OCI-LY3 (cell line): ENCODE data around the gene TCF21.

Experiments
- H2AFZ ChIP-seq: fragments of 200-600, 300-600 bp; shearing (Covaris generic); 2 replicates; pipeline ENCODE4 v1.6.0; 2014; ENCODE audit warnings: antibody characterized with exemption, low read depth, low read length
- H3K27ac ChIP-seq: fragments of 200-600, 300-600 bp; sonication (generic); 2 replicates; pipeline ENCODE4 v1.5.1; 2014; ENCODE audit warnings: mild to moderate bottlenecking, low read length, moderate library complexity, mixed read lengths
- H3K27me3 ChIP-seq: fragments of 200-600, 300-600 bp; sonication (generic); 2 replicates; pipeline ENCODE4 v1.6.1; 2014; ENCODE audit warnings: low read depth, low read length, mixed read lengths
- H3K36me3 ChIP-seq: fragments of 200-600, 300-600 bp; sonication (generic); replicated peaks from 2 replicates; pipeline ENCODE3; 2014; ENCODE audit warnings: low read depth, low read length, mixed read lengths
- H3K4me1 ChIP-seq: fragments of 300-600, 200-600 bp; sonication (generic); 2 replicates; pipeline ENCODE4 v1.6.1; 2014; ENCODE audit warnings: low read length, mixed read lengths
- H3K4me2 ChIP-seq: fragments of 200-600, 300-600 bp; sonication (generic); 2 replicates; pipeline ENCODE4 v1.6.1; 2014; ENCODE audit warnings: low read length, mixed read lengths
- H3K4me3 ChIP-seq: fragments of 300-600, 200-600 bp; sonication (generic); 2 replicates; pipeline ENCODE4 v1.5.1; 2014; ENCODE audit warnings: antibody characterized with exemption, mild to moderate bottlenecking, low read length, moderate library complexity
- H3K79me2 ChIP-seq: fragments of 300-600, 200-600 bp; shearing (Covaris generic); 2 replicates; pipeline ENCODE4 v1.6.1; 2014; ENCODE audit warnings: mild to moderate bottlenecking, low read length, mixed read lengths
- H3K9ac ChIP-seq: fragments of 300-600, 200-600 bp; shearing (Covaris generic); 2 replicates; pipeline ENCODE4 v1.6.0; 2014; ENCODE audit warnings: mild to moderate bottlenecking, low read length, moderate library complexity
- H3K9me3 ChIP-seq: fragments of 200-600, 300-600 bp; shearing (Covaris generic); 2 replicates; pipeline ENCODE4 v1.6.1; 2014; ENCODE audit warnings: low read length, mixed read lengths; ENCODE audit not compliant: insufficient read depth
- H4K20me1 ChIP-seq: fragments of 200-600, 300-600 bp; sonication (generic); 2 replicates; pipeline ENCODE4 v1.6.1; 2016; ENCODE audit warnings: low read length, mixed read lengths; ENCODE audit not compliant: insufficient read depth
- CTCF ChIP-seq: fragments of 200-600, 300-600 bp; sonication (generic); IDR thresholded peaks from 2 replicates; pipeline ENCODE4 v1.5.1; 2014; ENCODE audit warnings: antibody characterized with exemption, low read length, low read depth
- EZH2phosphoT487 ChIP-seq: fragments of 200-600 bp; shearing (Covaris generic); IDR thresholded peaks from 2 replicates; pipeline ENCODE4 v1.6.1; 2018; ENCODE audit warnings: antibody characterized with exemption, mixed run types, low read depth

Gene TCF21

DNA sequence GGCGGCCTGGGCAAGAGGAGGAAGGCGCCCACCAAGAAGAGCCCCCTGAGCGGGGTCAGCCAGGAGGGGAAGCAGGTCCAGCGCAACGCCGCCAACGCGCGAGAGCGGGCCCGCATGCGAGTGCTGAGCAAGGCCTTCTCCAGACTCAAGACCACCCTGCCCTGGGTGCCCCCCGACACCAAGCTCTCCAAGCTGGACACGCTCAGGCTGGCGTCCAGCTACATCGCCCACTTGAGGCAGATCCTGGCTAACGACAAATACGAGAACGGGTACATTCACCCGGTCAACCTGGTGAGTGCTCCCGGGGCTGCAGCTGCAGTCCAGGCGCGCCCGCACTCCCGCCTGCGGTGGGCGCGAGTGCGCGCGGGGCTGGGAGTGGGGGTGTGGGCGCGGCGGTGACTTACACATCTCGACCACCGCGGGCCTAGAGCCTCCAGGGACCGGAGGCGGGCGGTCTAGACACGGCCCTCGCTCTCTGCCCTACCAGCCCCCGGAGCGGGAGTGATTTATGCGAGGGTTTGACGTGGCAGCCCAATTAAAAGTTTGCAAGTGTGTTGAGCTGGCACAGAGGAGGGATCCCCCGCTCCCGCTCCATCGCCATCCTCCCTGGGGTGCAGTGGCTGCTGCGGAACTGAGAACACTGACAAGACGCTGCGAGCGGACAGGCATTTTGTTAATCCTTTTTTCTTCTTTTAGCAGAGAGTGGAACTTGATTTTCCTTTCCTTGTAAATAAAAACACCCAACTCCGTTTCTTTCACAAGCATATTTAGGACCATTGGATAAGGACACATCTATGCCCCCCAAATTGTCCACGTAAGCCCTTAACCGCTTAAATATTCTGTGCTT, 867 bp downstream of the TCF21 start:
- Histone ChIP-seq H2AFZ (no peak overlapping the region), H3K9me3 (no peaks in the 10 kb centered on the region), H3K27me3 (no peaks in the 10 kb centered on the region), H3K79me2 (no peaks in the 10 kb centered on the region), H4K20me1 (no peaks in the 10 kb centered on the region), H3K27ac (no peak overlapping the region), H3K4me1 (no peaks in the 10 kb centered on the region), H3K36me3 (no peaks in the 10 kb centered on the region), H3K4me2 (no peak overlapping the region), H3K9ac (no peak overlapping the region), H3K4me3 (no peak overlapping the region)
- TF ChIP-seq EZH2phosphoT487 (no peak), CTCF (no peak)

DNA sequence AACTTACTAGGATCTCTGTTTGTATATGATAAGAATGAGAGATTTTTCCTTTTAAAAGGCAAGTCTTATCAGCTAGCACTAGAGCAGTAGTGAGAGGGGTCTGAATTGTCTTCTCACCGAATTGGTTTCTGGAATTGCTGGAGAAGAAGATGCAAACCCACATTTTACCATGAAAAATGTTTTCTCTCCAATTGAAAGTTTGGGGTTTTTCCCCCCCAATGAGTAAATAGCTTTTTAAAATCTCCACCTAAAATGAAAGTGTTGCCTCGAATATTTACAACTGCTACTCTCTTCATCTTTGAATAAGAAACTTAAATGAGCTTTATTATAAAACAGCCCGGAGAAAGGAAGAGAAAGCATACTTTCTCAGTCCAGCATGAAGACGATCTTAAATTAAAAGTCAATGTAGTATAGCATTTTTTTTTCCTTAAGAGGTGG, 1.8 kb downstream of the TCF21 start:
- Histone ChIP-seq H3K4me2 (peak overlapping the region; percentile 97), H3K4me1 (no peaks in the 10 kb centered on the region), H4K20me1 (no peaks in the 10 kb centered on the region), H3K27me3 (no peaks in the 10 kb centered on the region), H2AFZ (peak overlapping the region; percentile 81), H3K79me2 (no peaks in the 10 kb centered on the region), H3K9me3 (no peaks in the 10 kb centered on the region), H3K9ac (peak overlapping the region; percentile 47; the same call in 1 of the 2 replicates), H3K27ac (no peak overlapping the region), H3K36me3 (no peaks in the 10 kb centered on the region), H3K4me3 (peak overlapping the region; percentile 87)
- TF ChIP-seq CTCF: no peak
- no peak for TF ChIP-seq EZH2phosphoT487

GRCh38 chr6:133891149-133891926, 2.4 kb downstream of the TCF21 start:
- Histone ChIP-seq H3K4me3 (peak overlapping the region; percentile 87), H3K4me2 (peak overlapping the region; percentile 97), H3K27me3 (no peaks in the 10 kb centered on the region), H3K4me1 (no peaks in the 10 kb centered on the region), H4K20me1 (no peaks in the 10 kb centered on the region), H2AFZ (peak overlapping the region; percentile 81), H3K9me3 (no peaks in the 10 kb centered on the region), H3K9ac (peak overlapping the region; percentile 47; the same call in 1 of the 2 replicates), H3K79me2 (no peaks in the 10 kb centered on the region), H3K36me3 (no peaks in the 10 kb centered on the region), H3K27ac (no peak overlapping the region)
- TF ChIP-seq EZH2phosphoT487 (no peak), CTCF (no peak)
